ENCODE results near the gene SLC39A10. TPM values are rescaled to one million over a fixed set of nuclear protein-coding genes. Genes with fewer than 3 reads are reported as not detected.
"Not testable (repeated sequence)": the region's sequence is repeated elsewhere in the genome, so short reads cannot be mapped to it uniquely, and the experiment has no call there.

The SLC39A10 gene
- total RNA-seq, 4 donors from 2014 or later: 12.5 to 29.3 (median 16.5) TPM

GRCh38 chr2:195663007-195663406 is 6.0 kb downstream of the SLC39A10 start:
- TF ChIP-seq CTCF (IDR thresholded peaks at IDR 0.05): no peak
- ATAC-seq (ENCODE audit: low FRiP score) (no peak), DNase-seq (ENCODE audit: low spot score) (no peak)

- no peak for DNase-seq (ENCODE audit: low spot score)
- no peak for ATAC-seq (ENCODE audit: low FRiP score)
- no peak for TF ChIP-seq CTCF (IDR thresholded peaks at IDR 0.05)
These were observed 7.5 kb downstream of the SLC39A10 start for GRCh38 chr2:195664528-195664927.

- not testable (repeated sequence) for ATAC-seq (ENCODE audit: low FRiP score)
These were observed 8.1 kb downstream of the SLC39A10 start for GRCh38 chr2:195665153-195665552.

GRCh38 chr2:195666113-195666712 is 9.2 kb downstream of the SLC39A10 start:
- DNase-seq (ENCODE audit: low spot score) (no peak), ATAC-seq (ENCODE audit: low FRiP score) (no peak)
- TF ChIP-seq CTCF (IDR thresholded peaks at IDR 0.05): no peak

More at GRCh38 chr2:195665153-195665552, 8.1 kb downstream of the SLC39A10 start:
- DNase-seq (ENCODE audit: low spot score): not testable (repeated sequence)

- ATAC-seq (ENCODE audit: low FRiP score) (no peak), DNase-seq (ENCODE audit: low spot score) (no peak)
- TF ChIP-seq CTCF (IDR thresholded peaks at IDR 0.05): no peak
These were observed 10.9 kb downstream of the SLC39A10 start for GRCh38 chr2:195667974-195668373.

- ATAC-seq (ENCODE audit: low FRiP score) (no peak), DNase-seq (ENCODE audit: low spot score) (no peak)
- no peak for TF ChIP-seq CTCF (IDR thresholded peaks at IDR 0.05)
These were observed 13.2 kb downstream of the SLC39A10 start for GRCh38 chr2:195670191-195670590.

GRCh38 chr2:195671563-195671962 is 14.5 kb downstream of the SLC39A10 start:
- DNase-seq (ENCODE audit: low spot score) (no peak), ATAC-seq (ENCODE audit: low FRiP score) (no peak)
- TF ChIP-seq CTCF (IDR thresholded peaks at IDR 0.05): no peak
